K562 (cell line): ENCODE measurements around the gene IL17RB. TPM values are rescaled to one million over a fixed set of nuclear protein-coding genes. Genes with fewer than 3 reads are reported as not detected.

Experiments used
- ATAC-seq: fragments of 200-7000 bp; cut with Tn5 transposase; 3 replicates; pipeline ENCODE4 v1.9.1; 2020; ENCODE audit warnings: moderate library complexity
- BruUV-seq: library from RNA; stranded (reverse); fragments of 400-500 nt; replicated peaks from 2 replicates; lab custom pipeline; 2021; lab: Mats Ljungman, UMichigan
- CTCF ChIA-PET: fragments of 300-600 bp; formaldehyde crosslinking; extraction: SDS; loops from one replicate; lab custom pipeline; 2021; ENCODE audit warnings: low intra/inter-chr PET ratio; lab: Yijun Ruan, JAX
- POLR2A ChIA-PET: fragments of 300-600, 350-650 bp; sonication (Branson Sonifier 250); formaldehyde crosslinking; extraction: SDS; loops from one replicate; lab custom pipeline; 2021; ENCODE audit warnings: antibody characterized with exemption, inconsistent platforms; lab: Yijun Ruan, JAX
- DNase-seq, 4 experiments: peaks; one replicate each; pipeline versions ENCODE4 v3.0.0 to v3.0.0-alpha.2; 2011 to 2018; ENCODE audit warnings: low spot score in 3 of 4, mixed read lengths in 3 of 4; ENCODE audit errors: extremely low read depth in 1 of 4
- FAIRE-seq: peaks from 2 replicates; lab custom pipeline; 2011; peaks lifted over from hg19 to GRCh38; lab: Jason Lieb, UNC
- H2AFZ ChIP-seq: 2 replicates; pipeline ENCODE4 v1.6.0; 2011; ENCODE audit warnings: low read depth, low read length, control low read depth, inconsistent platforms
- H3K27ac ChIP-seq: fragments of 200-600 bp; 3 replicates; pipeline ENCODE4 v1.8.0; 2011; ENCODE audit warnings: low read depth, mild to moderate bottlenecking, control low read depth, inconsistent platforms, low read length, moderate library complexity, mixed read lengths; ENCODE audit errors: extremely low read depth
- H3K27me3 ChIP-seq, 2 experiments: fragments of 300-600 bp in 1 of 2; 2 replicates in 1 of 2; 3 replicates in 1 of 2; pipeline versions ENCODE4 v1.6.0 to v1.8.0; 2011; ENCODE audit warnings: inconsistent platforms in 2 of 2, low read length in 2 of 2, mild to moderate bottlenecking in 1 of 2, mixed read lengths in 1 of 2, moderate library complexity in 1 of 2; ENCODE audit not compliant: control insufficient read depth in 2 of 2, insufficient read depth in 2 of 2
- H3K36me3 ChIP-seq: fragments of 300-600 bp; 3 replicates; pipeline ENCODE4 v1.8.0; 2011; ENCODE audit warnings: mild to moderate bottlenecking, low read length, inconsistent platforms; ENCODE audit not compliant: control insufficient read depth, insufficient read depth
- H3K4me1 ChIP-seq, 2 experiments: fragments of 200-600 bp in 1 of 2; replicated peaks in 1 of 2; 2 replicates in 1 of 2; 3 replicates in 1 of 2; pipeline versions ENCODE4 v1.5.1 to v1.8.0; 2011; ENCODE audit warnings: inconsistent platforms in 2 of 2, low read length in 2 of 2, mild to moderate bottlenecking in 1 of 2, mixed read lengths in 1 of 2, moderate library complexity in 1 of 2; ENCODE audit not compliant: control insufficient read depth in 2 of 2, insufficient read depth in 2 of 2
- H3K4me2 ChIP-seq: 2 replicates; pipeline ENCODE4 v1.6.1; 2011; ENCODE audit warnings: low read length, control low read depth, inconsistent platforms, mixed read lengths; ENCODE audit not compliant: insufficient read depth
- H3K4me3 ChIP-seq: fragments of 200-600 bp; sonication (generic), shearing (Covaris generic); 2 replicates; pipeline ENCODE4 v1.5.1; 2016; ENCODE audit warnings: control low read depth, inconsistent platforms
- H3K79me2 ChIP-seq: fragments of 200-600 bp; 3 replicates; pipeline ENCODE4 v1.8.0; 2011; ENCODE audit warnings: low read length, inconsistent platforms; ENCODE audit not compliant: control insufficient read depth, insufficient read depth
- H3K9ac ChIP-seq, 2 experiments: 2 replicates each; pipeline versions ENCODE4 v1.6.0 to v1.6.1; 2011; ENCODE audit warnings: low read depth in 2 of 2, low read length in 2 of 2, control low read depth in 1 of 2, inconsistent platforms in 1 of 2, mild to moderate bottlenecking in 1 of 2, mixed read lengths in 1 of 2; ENCODE audit not compliant: insufficient read depth in 1 of 2
- H3K9me1 ChIP-seq: one replicate; pipeline ENCODE4 v1.6.0; 2011; ENCODE audit warnings: inconsistent platforms, mild to moderate bottlenecking, low read length, moderate library complexity; ENCODE audit not compliant: control insufficient read depth, insufficient read depth
- H3K9me3 ChIP-seq: replicated peaks from 2 replicates; pipeline ENCODE4 v1.5.1; 2011; ENCODE audit warnings: low read depth, low read length, inconsistent platforms; ENCODE audit not compliant: control insufficient read depth, insufficient read depth
- H4K20me1 ChIP-seq: replicated peaks from 2 replicates; pipeline ENCODE4 v1.6.1; 2011; ENCODE audit warnings: low read length, inconsistent platforms, mixed read lengths; ENCODE audit not compliant: control insufficient read depth, insufficient read depth
- BCLAF1 ChIP-seq, 2 experiments: fragments of 450-650 bp in 1 of 2; IDR thresholded peaks; 2 replicates each; pipeline ENCODE4 v1.6.1; 2011 to 2017; ENCODE audit warnings: low read depth in 2 of 2, antibody characterized with exemption in 1 of 2, borderline replicate concordance in 1 of 2, low read length in 1 of 2, mild to moderate bottlenecking in 1 of 2, mixed read lengths in 1 of 2; ENCODE audit not compliant: control insufficient read depth in 1 of 2
- CBX3 ChIP-seq, 2 experiments: IDR thresholded peaks; 1 replicate in 1 of 2; 2 replicates in 1 of 2; pipeline ENCODE4 v1.6.1; 2012; ENCODE audit warnings: inconsistent platforms in 2 of 2, low read length in 2 of 2, borderline replicate concordance in 1 of 2, control low read depth in 1 of 2
- CEBPG ChIP-seq, 3 experiments: fragments of 200-800 bp in 1 of 3; sonication (Bioruptor generic) in 1 of 3; sonication (generic) in 1 of 3; formaldehyde crosslinking in 1 of 3; IDR thresholded peaks in 2 of 3; conservative IDR thresholded peaks in 1 of 3; 2 replicates each; pipeline versions ENCODE4 v1.6.1 to v1.8.0; 2016 to 2022; ENCODE audit warnings: missing compliant biosample characterization in 2 of 3, missing genetic modification characterization in 2 of 3, mild to moderate bottlenecking in 1 of 3, missing genetic modification reagents in 1 of 3
- GATA2 ChIP-seq: sonication (generic); formaldehyde crosslinking; IDR thresholded peaks from 2 replicates; pipeline ENCODE4 v1.4.0; 2020; ENCODE audit warnings: mild to moderate bottlenecking, missing genetic modification reagents
- NR1H2 ChIP-seq: sonication (generic); formaldehyde crosslinking; IDR thresholded peaks from 2 replicates; pipeline ENCODE4 v1.4.0; 2020; ENCODE audit warnings: mild to moderate bottlenecking, missing genetic modification reagents
- RAD21 ChIP-seq, 2 experiments: fragments of 250-450 bp in 1 of 2; fragments of 450-650 bp in 1 of 2; sonication (Bioruptor Pico) in 1 of 2; formaldehyde crosslinking in 1 of 2; IDR thresholded peaks in 1 of 2; conservative IDR thresholded peaks in 1 of 2; 2 replicates each; pipeline versions ENCODE4 v1.4.0 to v1.8.0; 2020 to 2022; ENCODE audit warnings: mild to moderate bottlenecking in 2 of 2, moderate library complexity in 1 of 2
- SLC30A9 ChIP-seq: fragments of 250-450 bp; sonication (Bioruptor Pico); IDR thresholded peaks from 2 replicates; pipeline ENCODE4 v1.8.0; 2022; ENCODE audit warnings: mild to moderate bottlenecking, moderate library complexity
- THRAP3 ChIP-seq: fragments of 450-650 bp; IDR thresholded peaks from 2 replicates; pipeline ENCODE4 v1.6.1; 2016; ENCODE audit warnings: mild to moderate bottlenecking, inconsistent platforms, borderline replicate concordance
- ZNF121 ChIP-seq: sonication (generic); formaldehyde crosslinking; conservative IDR thresholded peaks from 2 replicates; pipeline ENCODE4 v1.8.0; 2022; ENCODE audit warnings: missing genetic modification reagents
- ZNF277 ChIP-seq: fragments of 250-450 bp; sonication (Bioruptor Pico); IDR thresholded peaks from 2 replicates; pipeline ENCODE4 v1.8.0; 2022; ENCODE audit warnings: inconsistent platforms, mild to moderate bottlenecking, moderate library complexity, borderline replicate concordance
- ZNF280A ChIP-seq: fragments of 450-650 bp; IDR thresholded peaks from 2 replicates; pipeline ENCODE4 v1.6.1; 2018; ENCODE audit warnings: mild to moderate bottlenecking, low read depth; ENCODE audit not compliant: partially characterized antibody
- ZNF41 ChIP-seq: fragments of 250-450 bp; sonication (Bioruptor Pico); conservative IDR thresholded peaks from 2 replicates; pipeline ENCODE4 v1.4.0; 2020; ENCODE audit warnings: mild to moderate bottlenecking
- ZSCAN32 ChIP-seq: fragments of 450-650 bp; formaldehyde crosslinking; IDR thresholded peaks from 2 replicates; pipeline ENCODE4 v1.4.0; 2020; ENCODE audit warnings: mild to moderate bottlenecking, moderate library complexity
- WGBS: fragments of 100-300 bp; shearing (Covaris generic); methylation state at CpG from one replicate; pipeline ENCODE4 v1.1.6; 2016; ENCODE audit warnings: low coverage, mixed read lengths; ENCODE audit not compliant: insufficient coverage; ENCODE audit errors: missing lambda C conversion rate; 5-methylcytosine and 5-hydroxymethylcytosine counted together
- in situ Hi-C: fragments of 300-500 bp; cut with MboI; formaldehyde crosslinking; loops from 4 replicates; pipeline ENCODE4 v1.15.0; 2018; ENCODE audit warnings: inconsistent platforms, mixed read lengths
- intact Hi-C: fragments of 100-400 bp; cut with micrococcal nuclease; formaldehyde crosslinking; loops from 2 replicates; pipeline ENCODE4 v1.14.2; 2022
- polyA plus RNA-seq, 8 experiments: library from polyadenylated mRNA; depleted of rRNA in 4 of 8; stranded (reverse) in 5 of 8; unstranded in 3 of 8; fragments of >200 nt; fragmentation: Nextera tagmentation in 2 of 8; fragmentation: Illumina TruSeq in 1 of 8; extraction: Ambion mirVana in 2 of 8; extraction: Trizol in 1 of 8; gene quantifications; 2 replicates each; pipeline versions ENCODE4 v1.2.1 to v1.2.3, GENCODE V29; 2011 to 2014; ENCODE audit warnings: inconsistent platforms in 1 of 8, missing spikeins in 1 of 8
- total RNA-seq, 7 experiments: library from RNA; depleted of rRNA in 6 of 7; stranded (reverse); fragments of >200 nt in 6 of 7; fragmentation: Illumina TruSeq in 2 of 7; extraction: Trizol in 2 of 7; gene quantifications; 2 replicates each; pipeline versions ENCODE4 v1.2.1 to v1.2.3, GENCODE V29; 2011 to 2021; ENCODE audit warnings: low replicate concordance in 1 of 7

IL17RB gene
- total and polyA plus RNA-seq, 9 of the 15 experiments (the other 6 are each of a cell fraction or from before 2014, with no cell fraction given), result 1.1 to 4.1 (median 1.7) TPM

- H4K20me1 ChIP-seq, result no peaks in the 10 kb centered on the region
- H3K4me3 ChIP-seq, result no peak overlapping the region
- ATAC-seq, result no peak
- intact Hi-C loops (no loop called here), in situ Hi-C loops (no loop called here)
- ChIA-PET CTCF (no interaction called here), POLR2A (no interaction called here)
- no TSS peak for BruUV-seq
- H3K9ac ChIP-seq, result no peak overlapping the region
- no peaks in the 10 kb centered on the region for H3K27me3 ChIP-seq
- 80% methylated on average over 3 of the region's 3 CpGs for WGBS
- DNase-seq, result no peak
- no peak for FAIRE-seq
- H3K9me3 ChIP-seq, result no peaks in the 10 kb centered on the region
- no peaks in the 10 kb centered on the region for H3K4me1 ChIP-seq
- no peak overlapping the region for H3K27ac ChIP-seq
- H3K36me3 ChIP-seq, result peaks cover 18% of the 10 kb centered on the region; the same call in 1 of the 3 replicates
- no peak overlapping the region for H3K4me2 ChIP-seq
- no peaks in the 10 kb centered on the region for H3K79me2 ChIP-seq
- no peaks in the 10 kb centered on the region for H3K9me1 ChIP-seq
- H2AFZ ChIP-seq, result no peak overlapping the region
- TF ChIP-seq ZNF121 (CRISPR knock-in tag) (no peak), ZNF41 (CRISPR knock-in tag) (no peak), BCLAF1 (IDR thresholded peaks at IDR 0.05; ENCODE audit: borderline replicate concordance in 1 of 2, control insufficient read depth in 1 of 2, low read depth in 2 of 2, low read length in 1 of 2) (no peak), CBX3 (IDR thresholded peaks at IDR 0.05; ENCODE audit: borderline replicate concordance in 1 of 2, low read length in 2 of 2) (no peak), ZSCAN32 (CRISPR knock-in tag) (no peak), ZNF277 (CRISPR knock-in tag) (no peak), CEBPG (CRISPR knock-in tag; IDR thresholded peaks at IDR 0.05) (no peak), CEBPG (tag; conservative IDR thresholded peaks at IDR 0.05 in 1 of 2, IDR thresholded peaks at IDR 0.05 in 1 of 2) (no peak), RAD21 (CRISPR knock-in tag; conservative IDR thresholded peaks at IDR 0.05 in 1 of 2, IDR thresholded peaks at IDR 0.05 in 1 of 2) (no peak), GATA2 (CRISPR knock-in tag) (no peak), SLC30A9 (CRISPR knock-in tag) (no peak), THRAP3 (no peak), ZNF280A (no peak), NR1H2 (CRISPR knock-in tag) (no peak)
Measured at GRCh38 chr3:53862241-53862640, 15.9 kb downstream of the IL17RB start.
